T47D (cell line): ENCODE measurements around the gene LRRC23.
"Not testable (repeated sequence)": the region's sequence is repeated elsewhere in the genome, so short reads cannot be mapped to it uniquely, and the experiment has no call there.

Experiments used
- DNase-seq, 2 experiments: peaks; one replicate each; pipeline versions ENCODE4 v3.0.0 to v3.0.0-alpha.2; 2011 to 2012; ENCODE audit warnings: low read depth in 1 of 2, low spot score in 1 of 2
- JUND ChIP-seq: IDR thresholded peaks from 2 replicates; pipeline ENCODE4 v1.6.1; 2012; ENCODE audit warnings: low read depth
- in situ Hi-C: cut with HindIII; loops from 2 replicates; pipeline ENCODE4 v1.10.0; 2016; ENCODE audit warnings: low sequenced_read_pairs, low pct_unique_long_range_greater_than_20kb

The LRRC23 gene

DNA sequence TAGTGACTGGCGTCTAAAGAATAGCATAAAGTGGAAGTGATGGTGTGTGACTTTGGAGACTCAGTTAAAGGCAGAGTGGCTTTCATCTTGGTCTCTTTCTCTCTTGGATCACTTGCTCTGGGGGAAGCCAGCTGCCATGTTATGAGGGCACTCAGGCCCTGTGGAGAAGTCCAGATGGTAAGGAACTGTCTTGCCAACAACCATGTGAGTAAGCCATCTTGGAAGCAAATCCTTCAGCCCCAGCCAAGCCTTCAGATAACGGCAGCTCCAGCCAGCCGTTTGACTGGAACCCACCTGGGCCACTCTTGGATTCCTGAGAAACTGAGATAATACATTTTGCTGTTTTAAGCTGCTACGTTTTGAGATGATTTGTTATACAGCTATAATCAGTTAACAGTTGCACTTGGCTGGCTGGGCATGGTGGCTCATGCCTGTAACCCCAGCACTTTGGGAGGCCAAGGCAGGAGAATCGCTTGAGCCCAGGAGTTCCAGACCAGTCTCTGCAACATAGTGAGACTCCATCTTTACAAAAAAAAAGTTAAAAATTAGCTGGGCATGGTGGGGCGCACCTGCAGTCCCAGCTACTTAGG, 7.7 kb upstream of the LRRC23 start:
- TF ChIP-seq JUND: no peak
- DNase-seq: no peak
- in situ Hi-C loops: no loop called here

GRCh38 chr12:6899427-6899826, 5.2 kb upstream of the LRRC23 start:
- no peak for DNase-seq
- in situ Hi-C loops: no loop called here
- no peak for TF ChIP-seq JUND

DNA sequence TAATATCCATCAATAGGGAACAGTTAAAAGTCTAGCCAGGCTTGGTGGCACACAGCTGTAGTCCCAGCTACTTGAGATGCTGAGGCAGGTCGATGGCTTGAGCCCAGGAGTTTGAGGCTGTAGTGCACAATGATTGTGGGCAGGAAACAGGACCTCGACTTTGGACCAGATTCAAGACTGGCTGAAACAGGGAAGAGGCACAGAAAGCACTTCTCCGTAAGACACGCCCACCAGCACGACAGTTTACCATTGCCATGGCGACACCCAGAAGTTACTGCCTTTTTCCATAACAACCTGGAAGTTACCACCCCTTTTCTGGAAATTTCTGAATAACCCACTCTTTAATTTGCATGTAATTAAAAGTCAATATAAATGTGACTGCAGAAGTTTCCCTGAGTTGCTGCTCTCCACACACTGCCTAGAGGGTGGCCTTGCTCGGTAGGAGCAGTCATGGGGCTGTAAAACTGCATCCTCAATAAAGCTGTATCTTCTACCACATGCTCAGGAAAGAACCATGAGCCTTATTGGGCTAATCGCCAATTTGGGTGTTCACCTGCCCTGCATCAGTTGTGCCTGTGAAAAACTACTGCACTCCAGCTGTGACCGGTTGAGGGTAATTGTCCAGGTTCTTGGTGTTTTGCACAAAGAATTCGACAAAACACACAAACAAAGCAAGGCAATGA, 4.6 kb upstream of the LRRC23 start:
- peak in 1 of 2 experiments; percentile 39 for DNase-seq
- TF ChIP-seq JUND: no peak

GRCh38 chr12:6902448-6902847, 2.2 kb upstream of the LRRC23 start:
- no peak for TF ChIP-seq JUND
- in situ Hi-C loops: no loop called here
- DNase-seq: no peak

More for the DNA sequence above, 4.6 kb upstream of the LRRC23 start:
- in situ Hi-C loops: no loop called here

GRCh38 chr12:6903722-6904121, 900 bp upstream of the LRRC23 start:
- in situ Hi-C loops: no loop called here
- no peak for DNase-seq
- TF ChIP-seq JUND: no peak

GRCh38 chr12:6905414-6906040, 905 bp downstream of the LRRC23 start:
- TF ChIP-seq JUND: no peak
- no peak for DNase-seq
- in situ Hi-C loops: no loop called here

DNA sequence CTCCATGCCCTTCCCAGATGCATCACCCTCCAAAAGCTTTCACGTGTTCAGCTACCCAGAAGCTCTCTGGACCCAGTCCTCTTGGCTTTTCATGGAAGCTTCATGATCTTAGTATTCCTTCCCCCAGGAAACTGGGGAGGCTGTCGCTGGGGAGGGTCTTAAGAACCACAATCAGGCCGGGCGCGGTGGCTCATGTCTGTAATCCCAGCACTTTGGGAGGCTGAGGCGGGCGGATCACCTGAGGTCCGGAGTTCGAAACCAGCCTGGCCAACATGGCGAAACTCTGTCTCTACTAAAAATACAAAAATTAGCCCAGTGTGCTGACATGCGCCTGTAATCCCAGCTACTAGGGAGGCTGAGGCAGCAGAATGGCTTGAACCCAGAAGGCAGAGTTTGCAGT, 3.5 kb downstream of the LRRC23 start:
- in situ Hi-C loops: not testable (repeated sequence)

GRCh38 chr12:6909421-6910145, 5.0 kb downstream of the LRRC23 start:
- in situ Hi-C loops: no loop called here
- no peak for TF ChIP-seq JUND
- DNase-seq: no peak

More for the DNA sequence above, 3.5 kb downstream of the LRRC23 start:
- not testable (repeated sequence) for DNase-seq

DNA sequence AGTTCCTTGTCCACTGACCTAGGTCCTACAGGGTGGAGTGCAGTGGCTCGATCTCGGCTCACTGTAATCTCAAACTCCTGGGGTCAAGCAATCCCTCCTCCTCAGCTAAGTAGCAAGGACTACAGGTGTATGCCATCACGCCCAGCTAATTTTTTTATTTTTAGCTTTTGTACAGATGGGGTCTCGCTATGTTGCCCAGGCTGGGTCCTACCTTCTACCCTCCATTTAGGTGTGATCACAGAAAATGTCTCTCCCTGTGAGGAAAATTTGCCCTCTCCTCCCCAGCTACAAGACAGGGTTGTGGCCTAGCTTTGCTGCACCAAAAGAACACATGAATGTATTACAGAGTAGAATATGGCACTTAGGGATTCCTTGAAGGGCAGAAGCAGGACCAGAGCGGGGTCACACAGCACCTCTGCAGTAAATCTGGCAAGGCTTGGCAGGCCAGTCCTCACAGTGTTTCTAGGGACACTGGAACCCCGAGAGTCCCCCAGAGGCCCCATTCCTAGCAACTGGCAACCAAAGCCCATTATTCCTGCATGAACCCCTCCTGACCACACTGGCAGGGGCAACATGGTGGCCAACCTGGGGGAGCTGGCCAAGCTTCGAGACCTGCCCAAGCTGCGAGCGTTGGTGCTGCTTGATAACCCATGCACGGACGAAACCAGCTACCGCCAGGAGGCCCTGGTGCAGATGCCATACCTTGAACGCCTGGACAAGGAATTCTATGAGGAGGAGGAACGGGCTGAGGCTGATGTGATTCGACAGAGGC, 7.7 kb downstream of the LRRC23 start:
- in situ Hi-C loops: no loop called here
- DNase-seq: no peak
- TF ChIP-seq JUND: no peak

DNA sequence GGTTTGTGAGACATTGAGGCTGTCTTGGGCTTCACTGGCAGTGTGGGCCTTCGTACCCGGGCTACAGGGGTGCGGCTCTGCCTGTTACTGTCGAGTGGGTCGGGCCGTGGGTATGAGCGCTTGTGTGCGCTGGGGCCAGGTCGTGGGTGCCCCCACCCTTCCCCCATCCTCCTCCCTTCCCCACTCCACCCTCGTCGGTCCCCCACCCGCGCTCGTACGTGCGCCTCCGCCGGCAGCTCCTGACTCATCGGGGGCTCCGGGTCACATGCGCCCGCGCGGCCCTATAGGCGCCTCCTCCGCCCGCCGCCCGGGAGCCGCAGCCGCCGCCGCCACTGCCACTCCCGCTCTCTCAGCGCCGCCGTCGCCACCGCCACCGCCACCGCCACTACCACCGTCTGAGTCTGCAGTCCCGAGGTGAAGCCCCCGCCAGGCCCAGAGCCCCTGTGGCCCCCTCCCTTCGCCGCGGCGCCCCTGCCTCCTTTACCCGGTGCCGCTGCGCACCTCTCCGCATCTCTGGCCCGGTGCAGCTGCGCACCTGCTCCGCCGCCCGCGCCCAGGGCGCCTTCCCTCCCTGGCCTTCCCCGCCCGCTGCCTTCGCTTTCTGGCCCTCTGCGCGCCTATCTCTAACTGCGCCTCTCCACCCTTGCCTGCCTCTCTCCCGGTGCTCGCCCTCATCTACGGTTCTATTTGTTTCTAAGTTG, 9.8 kb downstream of the LRRC23 start, which contains the start of gene ENO2:
Gene ENO2, plus strand, starts transcription at position 335 of the 701 bp plus-strand sequence. CDS start 1,253 bp downstream, outside the sequence.
- no peak for TF ChIP-seq JUND
- DNase-seq: no peak
- in situ Hi-C loops: no loop called here

DNA sequence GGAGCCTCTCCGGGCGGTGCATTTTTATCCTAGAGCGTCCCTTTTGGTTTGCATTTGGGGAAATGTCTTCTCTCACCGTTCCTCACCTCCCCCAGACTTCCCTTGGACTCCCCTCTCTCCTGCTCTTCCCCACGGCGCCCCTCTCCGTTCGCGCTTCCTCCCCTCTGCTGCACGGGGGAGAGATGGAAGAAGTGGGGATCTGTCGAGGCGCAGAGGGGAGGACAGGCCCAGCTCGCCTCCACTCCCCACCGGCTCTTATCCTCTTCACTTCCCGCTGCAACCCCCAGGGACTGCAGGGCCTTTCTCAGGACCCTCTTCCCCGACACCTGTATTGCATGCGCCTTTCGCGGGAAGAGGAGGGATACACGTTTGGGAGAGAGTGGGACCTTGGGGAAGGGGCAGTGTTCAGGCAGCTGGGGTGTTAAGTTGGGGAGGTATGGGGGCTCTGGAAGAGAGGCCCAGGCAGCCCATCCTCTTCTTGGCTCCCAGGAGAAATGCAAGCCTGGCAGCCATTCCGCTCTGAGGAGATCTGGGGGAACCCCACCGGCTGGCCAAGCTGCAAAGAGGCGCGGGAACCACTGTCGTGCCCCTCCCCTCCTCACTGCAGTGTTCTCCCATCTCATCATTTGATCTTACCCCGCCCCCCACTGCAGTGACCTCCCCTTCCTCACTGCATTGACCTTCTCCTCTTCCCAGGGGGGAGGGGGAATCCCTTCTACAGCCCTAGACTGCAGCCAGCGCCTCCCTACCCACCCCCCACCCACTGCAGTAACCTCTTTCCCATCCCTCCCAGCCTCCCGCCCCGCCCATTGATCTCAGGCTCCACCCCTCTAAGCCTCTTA, 10.5 kb downstream of the LRRC23 start:
- in situ Hi-C loops: no loop called here
- DNase-seq: no peak
- TF ChIP-seq JUND: no peak
